ENCODE results near the gene QSOX2.

The QSOX2 gene

GRCh38 chr9:136201174-136201573 lies 44.4 kb downstream of the QSOX2 start:
- DNase-seq = no peak

DNA sequence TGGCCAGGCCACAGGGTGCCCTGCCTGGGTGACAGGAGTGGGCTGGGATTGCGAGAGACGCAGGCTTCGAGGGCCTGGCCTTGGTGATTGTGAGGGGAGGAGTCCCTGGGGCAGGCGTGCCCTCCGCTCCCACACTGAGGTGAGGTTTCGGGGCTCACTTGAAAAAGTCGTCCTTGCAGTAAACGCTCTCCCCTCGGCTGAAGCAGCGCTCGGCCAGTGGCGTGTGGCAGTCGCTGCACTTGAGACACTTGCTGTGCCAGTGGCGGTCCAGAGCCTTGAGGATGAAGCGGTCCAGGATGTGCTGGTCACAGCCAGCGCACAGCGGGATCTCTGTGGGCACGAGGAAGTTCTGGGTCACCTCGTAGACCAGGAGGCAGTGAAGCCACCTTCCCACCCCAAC lies 45.2 kb downstream of the QSOX2 start:
- no peak for DNase-seq

DNA sequence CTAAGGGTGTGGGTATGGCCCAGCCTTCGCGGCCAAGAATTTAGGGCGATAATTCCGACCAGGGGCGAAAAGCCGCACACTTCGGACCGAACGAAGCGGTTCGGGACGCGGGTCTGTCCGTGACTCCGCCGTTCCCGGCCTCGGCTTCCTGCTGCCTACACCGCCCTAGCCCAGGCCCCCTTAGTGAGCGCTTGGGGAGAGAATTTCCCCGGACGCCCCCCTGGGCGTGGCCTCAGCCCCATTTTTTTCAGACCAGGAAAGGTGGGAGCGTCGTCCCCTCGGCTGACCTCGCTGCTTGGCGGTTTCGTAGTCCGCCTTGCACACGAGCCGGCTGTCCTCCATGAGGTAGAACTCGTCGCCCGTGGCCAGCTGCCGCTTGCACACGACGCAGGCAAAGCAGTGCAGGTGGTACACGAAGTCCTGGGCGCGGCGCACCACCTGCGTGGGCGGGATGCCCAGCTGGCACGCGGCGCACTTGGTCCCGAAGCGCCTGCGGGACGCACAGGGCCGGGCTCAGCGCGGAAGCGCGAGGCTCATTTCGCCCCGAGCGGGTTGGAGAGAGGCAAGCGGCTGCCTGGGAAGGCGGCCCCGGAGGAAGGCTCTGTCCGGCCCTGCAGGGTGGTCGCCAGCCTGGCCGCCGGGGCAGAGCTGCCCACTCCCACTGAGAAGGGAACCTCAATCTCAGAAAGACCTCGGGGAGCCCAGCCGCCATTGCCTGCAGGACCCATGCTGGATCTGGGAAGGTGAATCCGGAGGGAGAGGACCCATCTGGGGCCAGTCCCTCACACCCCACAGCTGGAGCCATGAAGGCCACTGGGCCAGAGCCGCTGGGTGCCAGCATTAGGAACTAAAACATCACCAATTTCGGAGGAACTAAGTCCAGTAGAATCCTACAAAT lies 46.0 kb downstream of the QSOX2 start:
- DNase-seq = no peak

DNA sequence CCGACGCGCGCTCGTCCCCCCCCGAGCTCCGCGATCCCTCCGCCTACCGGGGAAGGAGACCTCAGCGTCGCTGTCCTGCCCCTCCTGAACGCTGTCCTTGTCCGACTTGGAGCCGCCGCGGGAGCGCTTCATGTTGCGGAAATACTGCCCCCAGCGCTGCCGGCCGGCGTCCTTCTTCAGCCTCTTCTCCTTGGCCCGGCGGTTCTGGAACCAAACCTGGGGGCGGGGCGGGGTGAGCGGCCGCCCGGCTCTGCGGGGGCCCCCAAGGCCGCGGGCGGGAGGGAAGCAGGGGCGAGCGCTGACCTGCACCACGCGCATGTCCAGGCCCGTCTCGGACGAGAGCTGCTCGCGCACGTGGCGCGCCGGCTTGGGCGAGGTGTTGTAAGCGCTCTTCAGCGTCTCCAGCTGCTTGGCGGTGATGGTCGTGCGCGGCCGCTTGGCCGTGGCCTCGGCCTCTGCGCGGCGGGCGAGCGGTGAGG lies 47.0 kb downstream of the QSOX2 start:
- no peak for DNase-seq

DNA sequence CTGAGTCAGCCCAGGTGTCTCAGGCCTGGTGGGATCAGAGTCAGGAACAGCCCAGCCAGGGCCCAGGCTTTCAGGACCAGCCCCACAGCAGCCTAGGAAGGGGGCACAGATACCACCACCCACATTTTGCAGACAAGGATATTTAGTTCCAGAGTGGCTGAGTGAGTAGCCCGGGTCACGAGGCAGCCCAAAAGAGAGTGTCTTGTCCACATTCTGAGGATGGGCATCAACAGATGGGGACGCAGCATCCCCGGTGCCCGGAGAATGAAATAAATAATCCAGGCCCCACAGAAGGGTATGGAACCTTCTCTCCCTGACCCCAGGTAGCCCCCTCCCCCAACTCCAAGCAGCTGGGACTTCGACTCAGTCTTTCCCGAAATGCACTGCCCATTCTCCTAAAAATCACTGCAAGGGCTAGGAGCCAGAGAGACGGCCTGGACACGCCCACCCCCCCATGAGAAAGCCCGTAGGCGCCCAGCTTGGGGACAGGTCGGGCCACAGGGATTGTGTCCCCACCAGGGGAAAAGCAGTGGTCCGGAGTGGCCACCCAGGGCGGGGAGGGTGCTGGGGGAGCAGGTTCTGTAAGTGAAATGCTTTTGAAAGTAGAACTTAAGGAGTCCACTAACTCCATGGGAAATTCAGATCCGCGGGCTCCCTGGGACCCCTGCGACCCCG lies 47.5 kb downstream of the QSOX2 start:
- DNase-seq = no peak

- DNase-seq = no peak
Observed at GRCh38 chr9:136197084-136197875, 48.3 kb downstream of the QSOX2 start.

DNA sequence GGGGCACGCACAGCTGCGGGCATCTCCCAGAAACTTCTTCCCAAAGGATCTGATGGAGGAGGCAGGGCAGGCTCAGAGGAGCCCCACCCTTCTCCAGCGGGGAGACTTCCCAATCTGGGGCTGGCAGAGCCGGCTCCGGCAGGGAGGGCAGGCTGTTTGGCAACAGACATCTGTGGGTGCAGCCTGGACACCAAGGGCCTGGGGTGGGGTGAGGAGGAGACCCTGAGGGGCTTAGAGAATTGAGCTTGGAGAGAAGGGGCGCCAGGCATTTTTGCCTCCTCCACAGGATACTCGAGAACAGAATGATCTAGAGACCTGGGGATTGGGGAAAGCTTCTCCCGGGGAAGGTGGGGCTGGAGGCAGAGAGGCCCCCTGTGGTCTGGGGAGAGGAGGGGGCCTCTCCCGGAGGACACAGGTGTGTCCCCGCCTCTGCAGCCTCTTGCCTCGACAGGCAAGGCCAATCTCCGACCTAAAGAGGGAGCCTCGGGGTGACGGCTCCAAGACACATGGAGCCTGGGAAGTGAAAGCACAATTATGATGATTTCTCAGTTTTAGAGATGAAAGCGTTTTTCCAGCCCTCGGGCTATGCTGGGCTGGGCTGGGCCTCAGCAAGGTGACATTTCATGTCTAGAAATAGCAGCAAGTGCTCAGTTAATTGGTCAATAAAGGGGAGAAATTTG lies 49.1 kb downstream of the QSOX2 start:
- no peak for DNase-seq

GRCh38 chr9:136194540-136194939 lies 51.1 kb downstream of the QSOX2 start:
- no peak for DNase-seq

DNA sequence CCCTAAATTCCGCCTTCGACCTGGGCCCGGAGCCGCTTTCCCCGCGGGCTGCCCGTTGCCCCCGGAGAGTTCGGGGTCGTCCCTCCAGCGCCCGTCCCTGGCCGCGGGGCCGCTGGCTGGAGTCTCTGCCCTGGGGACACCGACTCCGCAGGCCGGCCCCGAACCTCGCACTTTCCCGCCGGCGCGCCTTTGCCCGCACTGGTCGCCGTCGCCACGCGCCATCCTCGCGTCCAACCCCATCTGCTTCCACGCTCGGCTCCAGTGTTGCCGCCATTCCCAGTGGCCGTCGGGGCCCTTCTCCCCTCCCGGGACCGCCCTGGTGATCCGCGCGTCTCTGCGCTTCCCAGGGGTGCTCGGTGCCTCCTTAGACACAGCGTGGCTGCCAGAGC lies 51.7 kb downstream of the QSOX2 start:
- no peak for DNase-seq

GRCh38 chr9:136193127-136193890 lies 52.3 kb downstream of the QSOX2 start:
- no peak for DNase-seq

GRCh38 chr9:136192289-136193126 lies 53.1 kb downstream of the QSOX2 start:
- DNase-seq = no peak

DNA sequence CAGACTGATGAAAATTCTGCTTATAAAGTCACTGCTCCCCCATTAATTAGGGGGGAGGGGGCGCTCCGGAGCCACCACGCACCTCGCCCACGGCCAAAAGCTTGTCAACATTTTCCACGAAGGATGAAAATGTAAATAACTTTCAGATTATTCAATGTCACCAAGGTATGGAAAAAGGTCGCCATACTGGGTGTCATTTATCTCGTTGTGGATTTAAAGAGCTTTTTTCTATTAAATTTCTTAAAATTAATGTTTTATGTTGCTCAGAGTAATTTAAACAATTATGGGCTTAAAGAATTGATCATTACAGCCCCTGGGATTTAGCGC lies 53.7 kb downstream of the QSOX2 start:
- no peak for DNase-seq

DNA sequence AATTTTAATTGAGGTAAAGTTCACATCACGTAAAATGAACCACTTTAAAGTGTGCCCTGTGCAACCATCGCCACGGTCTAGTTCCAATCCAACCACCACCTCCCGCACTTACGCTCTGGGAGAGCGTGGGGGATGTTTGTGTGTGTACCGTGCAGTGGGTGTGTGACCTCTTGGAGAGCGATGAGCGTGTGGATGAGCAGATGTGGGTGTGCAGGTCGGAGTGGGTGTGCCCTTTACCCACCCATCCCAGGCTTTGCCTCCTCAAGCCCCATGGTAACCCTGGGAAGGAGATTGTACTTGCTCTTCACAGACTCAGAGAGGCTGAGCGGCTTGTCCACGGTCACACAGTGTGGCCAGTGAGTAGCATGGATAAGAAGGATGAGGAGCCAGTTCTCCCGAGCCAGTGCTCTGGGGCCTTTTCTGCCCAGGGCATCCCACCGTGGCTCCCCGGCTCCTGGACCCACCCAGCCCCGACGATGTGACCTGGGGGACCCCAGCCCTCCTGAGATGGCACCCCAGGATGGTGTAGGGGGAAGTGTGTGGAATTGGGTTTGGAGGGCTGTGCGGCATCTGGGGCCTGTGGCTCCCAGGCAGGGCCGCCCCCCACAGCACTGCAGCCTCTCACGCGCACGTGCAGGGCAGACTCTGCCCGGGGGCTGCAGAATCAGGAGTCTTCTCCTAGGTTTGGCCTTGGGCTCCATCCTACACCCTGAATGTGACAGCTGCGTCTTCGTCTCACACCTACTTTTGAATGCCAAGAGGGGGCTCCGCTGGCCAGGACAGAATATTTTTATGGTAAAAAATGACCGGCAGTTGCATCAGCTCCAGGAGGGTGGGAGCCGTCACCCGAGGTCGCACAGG lies 54.3 kb downstream of the QSOX2 start:
- DNase-seq = no peak

GRCh38 chr9:136190656-136191055 lies 55.0 kb downstream of the QSOX2 start:
- DNase-seq = no peak

DNA sequence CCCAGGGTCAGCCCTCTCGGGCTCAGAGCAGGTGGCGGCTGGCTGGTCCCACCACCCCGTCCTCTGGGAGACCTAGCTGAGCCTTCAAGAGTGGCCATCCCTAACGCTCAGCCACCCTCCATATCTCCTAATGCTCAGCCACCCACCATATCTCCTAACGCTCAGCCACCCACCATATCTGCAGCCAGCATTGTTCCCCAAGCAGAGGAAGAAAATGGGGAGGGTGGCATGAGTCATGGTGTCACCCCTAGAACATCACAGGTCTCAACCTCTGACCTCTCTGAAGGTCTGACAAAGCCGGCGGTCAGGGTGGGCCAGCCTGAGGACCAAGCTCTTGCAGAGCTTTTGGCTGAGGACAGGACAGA lies 55.4 kb downstream of the QSOX2 start:
- no peak for DNase-seq

- DNase-seq = no peak
Observed at GRCh38 chr9:136189394-136190236, 56.0 kb downstream of the QSOX2 start.

DNA sequence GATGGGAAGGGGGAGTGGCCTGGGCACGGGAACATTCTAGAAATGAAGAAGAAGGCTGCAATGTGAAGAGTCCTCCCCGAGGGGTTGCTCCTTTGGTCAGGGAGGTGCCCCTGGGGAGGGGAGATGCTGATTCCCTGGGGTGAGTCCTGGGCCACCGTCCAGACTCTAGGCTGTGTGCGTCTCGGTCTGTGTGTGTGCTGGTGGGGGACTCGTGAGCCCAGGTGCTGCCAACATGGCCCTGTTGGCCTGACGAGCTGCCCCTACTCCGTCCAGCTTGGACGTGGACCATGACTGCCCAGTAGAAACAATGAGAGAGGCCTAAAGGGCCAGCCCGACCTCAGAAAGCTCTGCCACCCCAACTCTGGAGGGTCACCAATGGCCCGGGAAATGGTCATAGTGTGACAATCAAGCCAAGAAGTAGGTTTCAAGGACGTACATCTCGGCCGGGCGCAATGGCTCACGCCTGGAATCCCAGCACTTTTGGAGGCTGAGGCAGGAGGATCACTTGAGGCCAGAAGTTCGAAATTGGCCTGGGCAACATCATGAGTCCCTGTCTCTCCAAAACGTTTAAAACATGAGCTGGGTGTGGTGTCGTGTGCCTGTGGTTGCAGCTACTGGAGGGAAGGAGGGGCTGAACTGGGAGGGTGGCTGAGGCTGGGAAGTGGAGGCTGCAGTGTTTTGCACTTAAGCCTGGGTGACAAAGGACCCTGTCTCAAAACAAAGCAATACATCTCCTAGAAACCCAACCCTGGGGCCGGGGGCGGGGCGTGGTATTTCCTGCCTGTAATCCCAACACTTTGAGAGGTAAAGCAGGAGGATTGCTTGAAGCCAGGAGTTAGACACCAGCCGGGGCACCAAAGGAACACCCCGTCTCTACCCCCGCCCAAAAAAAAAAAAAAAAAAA lies 57.7 kb downstream of the QSOX2 start:
- DNase-seq = no peak

- DNase-seq = no peak
Observed at GRCh38 chr9:136187197-136187596, 58.4 kb downstream of the QSOX2 start.

Measured in GF-D8 (cell line).